NCI-H2107 (cell line): Measurements from ENCODE around the gene CDK5R1.
"Not testable (repeated sequence)": the region's sequence is repeated elsewhere in the genome, so short reads cannot be mapped to it uniquely, and the experiment has no call there.

Experiments
- DNase-seq: peaks from one replicate; lab custom pipeline; 2025; lab: John Stamatoyannopoulos, UW

The CDK5R1 gene

DNA sequence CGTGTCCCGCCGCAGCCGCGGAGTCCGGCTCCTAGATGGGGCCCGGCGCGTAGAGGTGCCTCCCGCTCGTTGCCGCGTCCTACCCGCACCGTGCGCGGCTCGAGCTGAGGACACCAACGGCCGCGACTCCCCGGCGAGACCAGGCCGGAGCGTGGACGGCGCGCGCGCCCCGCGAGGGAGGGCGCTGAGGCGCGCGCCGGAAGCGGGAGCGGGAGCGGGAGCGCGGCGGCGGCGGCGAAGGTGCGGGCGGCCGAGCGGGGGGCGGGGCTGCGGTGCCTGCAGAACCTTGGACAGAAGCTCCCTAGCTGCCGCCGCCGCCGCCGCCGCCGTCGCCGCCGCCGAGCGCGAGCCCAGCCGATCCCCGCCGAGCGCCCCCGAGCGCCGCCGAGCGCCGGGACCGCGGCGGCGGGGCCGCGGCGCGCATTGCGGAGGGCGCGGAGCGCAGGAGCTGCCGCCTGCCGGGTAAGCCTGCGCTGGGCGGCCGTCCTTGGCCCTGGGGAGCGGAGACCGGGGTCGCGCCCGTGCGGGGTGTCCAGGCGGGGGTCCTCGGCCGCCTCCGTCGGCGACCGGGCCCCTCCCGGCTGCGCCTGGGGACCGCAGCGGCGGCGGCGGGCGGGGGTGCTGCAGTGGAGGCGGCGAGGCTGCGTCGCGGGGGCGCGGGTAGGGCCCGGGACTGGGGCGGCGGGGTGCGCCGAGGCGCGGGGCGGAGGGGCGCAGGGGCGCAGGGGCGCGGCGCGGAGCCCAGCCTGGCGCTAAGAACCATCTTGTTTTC, at the start of gene CDK5R1:
CDK5R1 (plus strand) TSS at position 293 of the 772 bp plus-strand sequence. CDS start 628 bp downstream, outside the sequence.
- no peak for DNase-seq

DNA sequence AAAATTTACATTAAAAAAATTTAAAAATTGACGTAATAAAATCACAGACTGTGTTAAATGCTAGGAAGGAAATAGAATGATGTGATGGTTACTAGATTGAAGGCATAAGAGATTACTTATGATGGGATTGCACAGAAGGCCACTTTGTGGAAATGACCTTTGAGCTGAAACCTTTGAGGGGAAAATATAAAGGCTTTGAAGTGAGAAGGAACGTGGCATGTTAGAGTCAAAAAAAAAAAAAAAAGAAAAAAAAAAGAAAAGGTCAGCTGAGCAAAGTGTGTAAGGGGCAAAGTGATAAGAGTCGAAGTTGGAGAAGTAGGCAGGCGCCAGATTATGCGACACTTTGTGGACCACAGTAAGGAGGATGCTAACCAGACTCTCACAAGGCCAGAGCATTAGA, 46.1 kb upstream of the CDK5R1 start:
- DNase-seq, result no peak

DNA sequence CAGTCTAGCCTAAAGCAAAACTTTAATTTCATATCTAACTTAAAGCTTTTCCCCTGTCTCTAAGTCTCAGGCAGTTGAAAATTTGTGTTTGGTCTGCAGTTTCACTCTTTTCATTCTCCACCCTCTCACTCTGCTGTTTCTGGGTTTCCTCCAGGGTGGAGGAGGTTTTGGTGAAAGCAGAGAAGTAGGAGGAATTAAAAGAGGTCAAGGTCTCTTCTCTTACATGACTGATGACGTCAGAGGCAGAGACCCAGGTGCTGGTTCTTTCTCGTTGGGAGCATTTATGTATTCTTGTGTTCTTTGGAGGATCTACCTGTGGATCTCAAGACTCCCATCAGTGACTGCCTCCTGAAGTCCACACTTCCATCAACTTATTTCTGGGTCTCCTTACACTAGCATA, 44.9 kb upstream of the CDK5R1 start:
- DNase-seq, result no peak

DNA sequence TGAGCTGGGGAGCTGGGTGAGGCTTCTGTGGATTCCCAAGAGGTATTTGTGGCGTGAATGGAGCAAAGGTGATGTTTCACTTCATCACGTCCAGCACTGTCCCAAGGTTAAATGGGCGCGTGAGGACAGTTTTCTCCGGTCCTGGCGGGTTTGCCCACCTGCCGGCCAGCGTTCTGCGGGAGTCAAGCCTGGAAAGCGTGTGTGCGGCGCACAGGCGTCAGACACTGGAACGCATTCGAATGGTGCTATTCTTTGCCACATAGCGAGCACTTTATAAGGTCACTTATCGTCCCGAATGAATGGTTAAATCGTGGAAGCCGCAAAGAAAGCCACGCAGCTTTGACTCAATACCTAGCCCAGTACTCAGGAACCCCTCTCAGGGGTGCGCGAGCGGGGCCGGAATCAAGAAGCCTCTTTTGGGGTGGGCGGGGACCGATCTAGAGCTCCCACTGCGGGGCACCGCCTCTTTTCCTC, 42.9 kb upstream of the CDK5R1 start:
- DNase-seq, result no peak

DNA sequence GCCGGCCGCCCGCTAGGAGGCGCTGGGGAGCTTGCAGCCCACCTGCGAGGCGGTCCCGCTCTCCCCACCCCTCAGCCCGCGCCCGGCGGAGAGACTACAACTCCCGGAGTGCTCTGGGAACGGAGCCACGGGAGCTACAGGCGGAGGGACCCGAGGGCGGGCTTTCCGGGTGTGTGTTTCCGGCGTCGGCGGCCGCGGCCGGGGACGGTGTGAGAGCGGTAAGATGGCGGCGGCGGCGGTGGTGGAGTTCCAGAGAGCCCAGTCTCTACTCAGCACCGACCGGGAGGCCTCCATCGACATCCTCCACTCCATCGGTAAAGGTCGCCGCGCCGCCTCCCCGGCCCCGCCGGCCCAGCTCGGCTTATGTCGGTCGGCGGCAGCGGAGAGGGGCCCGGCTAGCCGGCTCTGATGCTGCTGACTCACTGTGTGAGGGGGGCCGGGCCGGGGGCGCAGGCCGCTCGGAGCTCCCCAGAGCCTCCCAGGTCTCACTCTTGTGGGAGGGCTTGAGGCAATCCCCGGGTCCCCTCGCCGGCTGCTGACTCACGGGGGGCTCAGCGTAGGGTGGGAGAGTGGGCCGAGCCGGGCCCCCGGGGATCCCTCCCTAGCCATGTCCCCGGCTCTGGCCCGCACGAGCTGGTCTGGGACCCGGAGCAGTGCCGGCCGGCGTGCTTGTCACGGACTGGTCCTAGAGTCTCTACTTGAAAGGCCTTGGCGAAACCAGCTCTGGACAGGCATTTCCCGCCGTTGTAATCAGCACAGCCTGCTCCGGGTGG, 42.3 kb upstream of the CDK5R1 start, which contains the start of gene PSMD11:
PSMD11 (plus strand) TSS at position 210 of the 773 bp plus-strand sequence; CDS start at position 224, 14 bp downstream.
- peak; percentile 96 for DNase-seq

DNA sequence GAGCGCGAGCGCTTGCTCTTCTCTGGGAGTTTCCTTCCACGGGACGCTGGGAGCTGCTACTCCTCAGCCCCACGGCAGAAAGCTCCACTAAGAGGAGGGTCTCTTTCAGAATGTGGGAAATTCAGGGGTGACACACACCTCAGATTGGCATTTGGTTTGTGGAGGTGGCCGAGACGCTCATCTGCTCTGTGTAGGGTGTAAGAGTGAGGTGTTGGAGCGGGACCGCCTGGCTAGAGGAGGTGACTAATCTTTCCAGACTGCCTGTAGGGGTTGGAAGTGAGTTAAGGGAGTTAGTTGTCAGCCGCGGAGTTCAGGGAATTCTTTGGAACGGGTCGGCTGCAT, 41.7 kb upstream of the CDK5R1 start:
- no peak for DNase-seq

DNA sequence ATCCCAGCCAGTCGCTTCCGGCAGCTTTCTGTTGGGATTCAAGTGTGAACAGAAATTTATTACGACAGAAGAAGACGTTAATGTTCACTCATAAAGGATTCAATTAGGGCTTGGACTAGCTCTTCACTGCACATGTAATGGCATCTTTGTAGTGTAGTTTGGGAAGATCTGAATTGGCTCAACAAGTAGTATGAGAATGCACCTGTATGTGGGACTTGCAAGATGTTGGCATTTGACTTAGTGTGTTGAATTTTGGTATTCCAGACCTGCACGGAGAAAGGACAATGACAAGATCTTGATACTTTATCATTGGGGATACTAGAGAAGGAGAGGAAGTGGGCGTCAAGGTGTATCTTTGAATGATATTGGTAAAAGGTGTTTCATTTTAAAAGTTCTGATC, 41.3 kb upstream of the CDK5R1 start:
- no peak for DNase-seq

DNA sequence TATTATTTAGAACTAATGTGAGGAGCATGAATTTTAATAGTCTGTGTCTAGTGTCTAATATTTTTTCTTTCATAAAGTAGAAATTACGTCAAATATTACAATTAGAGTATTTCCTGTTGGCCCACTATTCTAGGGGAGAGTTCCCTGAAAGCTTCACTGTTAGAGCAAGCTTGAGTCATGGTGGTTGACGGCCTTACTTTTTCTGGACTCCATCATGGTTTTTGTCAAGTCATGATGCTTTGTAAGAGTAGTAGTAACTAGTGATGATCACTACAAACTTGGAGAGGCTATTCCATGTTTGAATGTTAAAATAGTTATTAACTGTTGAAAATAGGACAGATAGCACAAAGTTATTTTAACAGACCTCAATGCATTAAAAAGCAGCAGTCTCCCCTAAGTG, 40.8 kb upstream of the CDK5R1 start:
- DNase-seq, result no peak

DNA sequence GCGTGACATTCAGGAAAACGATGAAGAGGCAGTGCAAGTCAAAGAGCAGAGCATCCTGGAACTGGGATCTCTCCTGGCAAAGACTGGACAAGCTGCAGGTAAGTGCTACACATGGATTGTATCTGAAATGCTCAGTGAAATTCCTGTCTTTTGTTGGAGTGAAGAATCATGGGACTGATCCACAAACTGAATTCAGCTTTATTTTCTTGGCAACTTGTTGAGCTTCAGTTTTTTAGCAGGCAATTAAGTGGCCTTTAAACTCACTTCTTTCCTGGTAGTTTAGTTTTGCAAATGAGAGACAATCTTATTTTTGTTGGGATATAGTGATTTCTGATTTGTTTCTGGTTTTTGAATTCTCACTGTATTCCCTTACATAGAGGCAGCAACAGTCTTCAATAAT, 39.8 kb upstream of the CDK5R1 start:
- DNase-seq, result no peak

DNA sequence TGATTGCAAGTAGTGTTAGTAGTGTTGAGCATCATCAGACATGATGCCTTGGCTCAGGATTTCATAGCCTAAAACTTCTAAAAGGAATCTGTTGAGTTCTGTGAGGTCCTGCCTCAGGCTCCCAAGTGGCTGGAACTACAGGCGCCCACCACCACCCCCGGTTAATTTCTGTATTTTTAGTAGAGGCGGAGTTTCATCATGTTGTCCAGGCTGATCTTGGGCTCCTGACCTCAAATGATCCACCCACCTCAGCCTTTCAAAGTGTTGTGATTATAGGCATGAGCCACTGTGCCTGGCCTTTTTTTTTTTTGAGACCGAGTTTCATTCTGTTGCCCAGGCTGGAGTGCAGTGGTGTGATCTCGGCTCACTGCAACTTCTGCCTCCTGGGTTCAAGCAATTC, 36.8 kb upstream of the CDK5R1 start:
- no peak for DNase-seq

DNA sequence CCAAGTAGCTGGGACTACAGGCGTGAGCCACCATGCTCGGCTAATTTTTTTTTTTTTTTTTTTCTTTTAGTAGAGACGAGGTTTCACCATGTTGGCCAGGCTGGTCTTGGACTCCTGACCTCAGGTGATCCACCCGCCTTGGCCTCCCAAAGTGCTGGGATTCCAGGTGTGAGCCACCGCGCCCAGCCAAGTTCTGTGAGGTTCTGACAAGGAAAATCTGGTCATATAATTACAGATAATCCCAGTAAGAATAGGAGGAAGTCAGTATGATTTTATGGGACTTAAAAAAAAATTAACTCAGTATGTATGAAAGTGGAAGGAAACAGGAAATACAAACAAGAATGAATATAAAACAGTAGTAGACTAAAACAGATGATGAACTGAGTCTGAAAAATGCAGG, 36.4 kb upstream of the CDK5R1 start:
- not testable (repeated sequence) for DNase-seq

DNA sequence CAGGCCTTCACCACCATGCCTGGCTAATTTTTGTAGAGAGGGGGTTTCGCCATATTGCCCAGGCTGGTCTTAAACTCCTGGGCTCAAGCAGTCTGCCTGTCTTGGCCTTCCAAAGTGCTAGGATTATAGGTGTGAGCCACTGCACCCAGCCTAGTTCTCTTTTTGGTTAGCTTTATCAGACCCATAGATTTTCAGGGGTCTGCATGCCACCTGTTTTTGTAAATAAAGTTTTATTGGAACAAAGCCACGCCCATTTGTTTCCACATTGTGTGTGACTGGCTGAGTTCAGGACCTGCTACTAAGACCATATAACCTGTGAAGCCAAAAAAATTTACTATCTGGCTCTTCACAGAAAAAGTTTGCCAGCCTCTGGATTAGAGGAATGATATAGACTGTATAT, 34.9 kb upstream of the CDK5R1 start:
- no peak for DNase-seq

DNA sequence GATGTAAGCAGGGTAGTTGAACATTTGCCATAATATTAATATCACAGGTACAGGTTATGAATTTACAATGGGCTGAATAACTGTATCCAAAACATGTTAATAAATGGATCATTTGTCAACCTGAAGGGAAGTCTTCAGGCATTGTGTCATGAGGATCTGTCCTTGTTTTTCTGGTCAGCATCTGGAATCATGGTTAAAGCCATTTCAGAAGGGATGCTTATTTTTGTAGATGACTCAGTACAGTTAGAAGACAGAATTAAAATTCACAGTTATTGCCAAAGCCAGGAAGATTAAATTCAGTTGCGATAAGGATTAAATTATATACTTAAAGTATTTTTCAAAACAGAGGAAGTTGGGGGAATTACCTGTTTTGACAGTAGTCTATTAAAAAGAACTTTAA, 34.5 kb upstream of the CDK5R1 start:
- no peak for DNase-seq

DNA sequence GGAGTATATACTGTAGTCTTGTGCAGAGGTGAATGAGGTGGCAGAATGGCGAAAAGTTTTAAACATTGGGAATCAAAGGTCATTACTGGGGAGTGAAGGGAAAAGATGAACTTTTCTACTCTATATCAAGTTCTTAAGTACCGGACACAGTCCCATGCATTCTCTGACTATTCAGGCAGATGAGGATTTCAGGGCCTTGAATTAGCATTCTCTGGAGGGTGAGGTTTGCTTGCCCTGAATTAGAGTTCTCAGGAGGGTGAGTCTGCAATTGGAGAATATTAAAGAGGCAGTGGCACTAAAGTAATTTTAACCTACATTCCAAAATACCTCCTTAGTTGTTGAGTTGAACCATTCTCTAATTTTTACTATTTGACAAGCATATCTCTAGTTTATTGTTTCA, 33.4 kb upstream of the CDK5R1 start:
- no peak for DNase-seq

DNA sequence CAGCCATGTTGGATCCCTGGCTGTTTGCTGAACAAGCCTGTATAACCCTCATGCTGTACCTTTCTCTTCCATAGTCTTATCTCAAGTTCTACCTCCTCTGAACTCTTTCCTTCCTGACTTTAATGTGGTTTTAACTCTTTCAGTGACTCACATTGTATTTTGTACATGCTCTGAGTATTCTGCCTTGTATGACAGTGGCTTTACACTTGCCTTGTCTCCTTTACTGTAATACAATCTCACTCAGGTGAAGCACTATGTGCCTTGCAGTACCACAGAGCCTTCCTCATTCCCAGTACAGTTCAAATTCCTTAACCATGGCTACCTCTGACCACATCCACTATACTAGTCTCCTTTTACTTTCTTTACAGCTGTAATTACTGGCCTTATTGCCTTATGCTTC, 28.4 kb upstream of the CDK5R1 start:
- no peak for DNase-seq

DNA sequence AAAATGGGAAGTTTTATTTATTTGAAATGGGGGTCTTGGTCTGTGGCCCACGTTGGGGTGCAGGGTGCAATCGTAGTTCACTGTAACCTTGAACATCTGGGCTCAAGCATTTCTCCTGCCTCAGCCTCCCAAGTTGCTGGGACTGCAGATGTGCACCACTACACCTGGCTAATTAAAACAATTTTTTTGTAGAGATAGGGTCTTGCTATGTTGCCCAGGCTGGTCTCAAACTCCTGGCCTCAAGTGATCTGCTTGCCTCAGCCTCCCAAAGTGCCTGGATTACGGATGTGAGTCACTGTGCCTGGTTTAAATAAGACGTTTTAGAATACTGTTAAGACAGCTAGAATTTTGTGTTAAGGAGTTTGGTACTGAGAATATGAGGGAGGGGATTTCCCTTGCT, 26.7 kb upstream of the CDK5R1 start:
- DNase-seq, result no peak

DNA sequence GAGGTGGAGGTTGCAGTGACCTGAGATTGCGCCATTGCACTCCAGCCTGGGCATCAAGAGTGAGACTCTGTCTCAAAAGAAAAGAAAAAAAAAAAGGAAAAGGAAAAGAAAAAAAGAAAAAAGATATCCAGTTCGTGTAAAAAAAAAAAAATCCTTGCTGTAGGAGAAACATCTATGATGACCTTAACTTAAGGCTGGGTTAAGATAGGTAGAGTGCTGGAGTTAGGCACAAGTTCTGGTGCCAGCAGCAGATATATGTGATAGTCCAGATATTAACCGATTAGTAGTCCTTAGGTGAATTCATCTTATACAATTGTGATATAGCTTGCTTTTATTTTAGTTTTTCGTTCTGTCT, 25.3 kb upstream of the CDK5R1 start:
- DNase-seq, result no peak

DNA sequence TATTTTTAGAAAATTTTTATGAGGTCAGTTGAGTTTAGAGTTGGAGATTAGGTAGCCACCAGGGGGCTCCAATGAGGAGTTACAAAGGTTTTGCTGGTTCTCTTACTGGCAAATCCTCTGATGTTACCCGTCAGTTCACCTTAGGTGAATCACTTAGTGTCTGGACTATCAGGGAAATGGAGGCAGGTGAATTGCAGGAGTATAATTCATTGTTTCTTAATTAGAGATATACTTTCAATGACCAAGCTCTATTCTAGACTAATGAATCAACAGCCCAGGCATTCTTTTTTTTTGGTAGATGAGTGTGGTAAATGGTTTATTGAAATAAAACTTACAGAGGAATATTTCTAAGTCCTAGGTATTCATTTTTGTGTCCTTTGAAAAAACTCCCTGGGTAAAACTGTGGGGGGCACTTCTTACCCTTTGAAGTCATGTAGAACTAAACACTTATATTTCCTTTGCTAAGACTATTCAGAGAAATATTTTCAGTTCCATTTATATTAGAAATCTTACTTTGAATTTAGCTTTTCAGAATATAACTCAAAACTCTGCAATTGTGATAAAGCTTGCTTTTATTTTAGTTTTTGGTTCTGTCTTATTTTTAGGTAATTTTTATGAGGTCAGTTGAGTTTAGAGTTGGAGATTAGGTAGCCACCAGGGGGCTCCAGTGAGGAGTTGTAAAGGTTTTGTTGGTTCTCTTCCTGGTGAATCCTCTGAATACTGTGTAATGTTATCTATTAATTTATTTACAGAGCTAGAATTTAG, 24.8 kb upstream of the CDK5R1 start:
- no peak for DNase-seq

DNA sequence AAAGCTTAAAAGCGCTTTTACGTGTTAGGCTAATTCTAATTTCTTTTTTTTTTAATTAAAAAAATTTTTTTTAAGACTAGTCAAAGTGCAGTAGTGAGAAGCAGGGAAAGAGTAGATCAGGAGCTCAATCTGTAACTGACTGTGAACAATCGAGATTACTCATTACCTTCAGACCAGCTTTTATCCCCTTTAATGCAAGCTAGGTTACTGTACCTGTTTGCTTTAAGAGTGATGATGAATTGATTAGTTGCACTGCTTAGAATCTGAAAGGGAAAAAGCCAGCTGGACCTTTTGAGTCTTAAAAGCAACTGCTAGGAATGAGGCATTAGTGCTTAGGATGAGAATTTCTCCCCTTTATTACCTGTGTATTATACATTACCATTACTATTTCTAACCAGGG, 23.5 kb upstream of the CDK5R1 start:
- DNase-seq, result no peak

DNA sequence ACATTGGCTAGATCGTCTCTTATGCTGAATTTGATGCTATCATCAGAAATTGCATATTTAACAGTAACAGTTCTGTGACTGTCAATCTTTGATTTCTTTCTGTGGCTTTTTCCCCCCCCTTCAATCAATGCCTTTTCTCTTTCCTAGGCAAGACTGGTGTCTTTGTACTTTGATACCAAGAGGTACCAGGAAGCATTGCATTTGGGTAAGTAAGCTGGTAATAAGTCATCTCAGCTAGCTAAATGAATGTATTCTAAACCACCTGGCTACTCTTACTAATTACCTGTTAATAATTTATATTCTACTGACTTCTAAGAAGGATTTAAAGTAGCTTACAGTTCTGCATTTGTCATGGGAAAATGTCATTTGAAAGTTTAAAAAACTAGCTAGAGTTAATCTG, 22.4 kb upstream of the CDK5R1 start:
- DNase-seq, result no peak

DNA sequence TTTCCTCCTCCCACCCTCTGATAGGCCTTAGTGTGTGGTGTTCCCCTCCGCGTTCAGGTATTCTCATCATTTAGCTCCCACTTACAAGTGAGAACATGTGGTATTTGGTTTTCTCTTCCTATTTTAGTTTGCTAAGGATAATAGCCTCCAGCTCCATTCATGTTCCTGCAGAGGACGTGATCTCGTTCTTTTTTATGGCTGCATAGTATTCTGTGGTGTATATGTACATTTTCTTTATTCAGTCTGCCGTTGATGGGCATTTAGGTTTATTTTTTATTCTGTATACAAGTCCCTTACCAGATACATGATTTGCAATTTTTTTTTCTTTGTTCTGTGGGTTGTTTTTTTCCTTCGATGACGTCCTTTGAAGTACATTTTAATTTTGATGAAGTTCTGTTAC, 18.8 kb upstream of the CDK5R1 start:
- no peak for DNase-seq

DNA sequence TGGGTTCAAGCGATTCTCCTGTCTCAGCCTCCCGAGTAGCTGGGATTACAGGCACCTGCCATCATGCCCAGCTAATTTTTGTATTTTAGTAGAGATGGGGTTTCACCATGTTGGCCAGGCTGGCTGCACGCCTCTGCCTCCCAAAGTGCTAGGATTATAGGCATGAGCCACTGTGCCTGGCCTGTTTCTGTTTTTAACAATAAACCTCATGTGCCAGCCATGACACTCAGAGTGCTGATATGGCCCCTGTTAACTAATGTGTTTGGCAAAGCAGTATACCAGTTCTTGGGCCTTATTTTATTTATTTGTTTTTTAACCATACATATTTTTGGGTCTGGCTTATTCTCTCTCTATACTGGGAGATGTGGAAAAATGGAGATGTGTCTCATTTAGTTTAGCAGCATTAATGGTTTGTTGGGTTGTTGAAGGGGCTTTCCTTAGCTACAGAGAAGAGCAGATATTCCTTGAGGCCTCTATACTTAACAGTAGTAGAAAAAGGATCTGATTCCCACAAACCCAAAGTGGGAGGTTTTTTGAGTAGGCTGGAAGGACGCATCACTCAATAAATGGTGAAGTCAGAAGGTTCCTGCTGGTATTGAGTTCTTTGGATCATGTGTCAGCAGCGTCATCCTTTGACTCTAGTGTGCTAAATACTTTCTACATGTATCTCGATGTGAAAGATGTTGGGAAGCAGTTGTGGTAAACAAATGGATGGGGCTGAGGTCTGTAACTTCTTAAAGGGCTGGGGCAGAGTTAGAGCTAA, 16.2 kb upstream of the CDK5R1 start:
- no peak for DNase-seq
